Measurements from ENCODE around the gene DNAJA4. TPM values are rescaled to one million over a fixed set of nuclear protein-coding genes. Genes with fewer than 3 reads are reported as not detected.

The DNAJA4 gene
- total RNA-seq, 2 experiments from 2014 or later: 47.0 to 48.5 TPM

- ChIA-PET CTCF (no interaction called here), POLR2A (no interaction called here)
- H3K4me1 Mint-ChIP-seq (ENCODE audit: low read depth): no peaks in the 10 kb centered on the region
- Histone ChIP-seq H3K9me3 (ENCODE audit: control insufficient read depth in 1 of 2, insufficient read depth in 1 of 2, low read length in 2 of 2) (no peaks in the 10 kb centered on the region), H3K27ac (ENCODE audit: low read depth in 1 of 2, low read length in 2 of 2) (no peak overlapping the region), H3K4me1 (ENCODE audit: insufficient read depth, low read length) (peaks cover 7% of the 10 kb centered on the region), H3K36me3 (ENCODE audit: insufficient read depth, low read length) (no peaks in the 10 kb centered on the region), H3K4me3 (ENCODE audit: low read length) (no peak overlapping the region), H3K27me3 (ENCODE audit: control insufficient read depth in 1 of 2, insufficient read depth in 2 of 2, low read length in 2 of 2) (no peaks in the 10 kb centered on the region)
- no peaks in the 10 kb centered on the region for H3K27me3 Mint-ChIP-seq
- no peak for DNase-seq
- no peak overlapping the region for H3K4me3 Mint-ChIP-seq
- no peaks in the 10 kb centered on the region for H3K9me3 Mint-ChIP-seq
- ATAC-seq (ENCODE audit: poor library complexity): no peak
- TF ChIP-seq CTCF (IDR thresholded peaks at IDR 0.05): no peak
- intact Hi-C loops (cut with DNase I, micrococcal nuclease): no loop called here
- no peaks in the 10 kb centered on the region for H3K36me3 Mint-ChIP-seq (ENCODE audit: low read depth)
- H3K27ac Mint-ChIP-seq: no peak overlapping the region
Observed at GRCh38 chr15:78259232-78259631, 5.1 kb upstream of the DNAJA4 start.

GRCh38 chr15:78260489-78260888, 3.9 kb upstream of the DNAJA4 start:
- intact Hi-C loops (cut with DNase I, micrococcal nuclease): loop anchor here in 1 of 2 experiments (5.0 kb wide), 1 partner anchor 177 kb away; the partner anchor contains the start of gene IREB2
- no peaks in the 10 kb centered on the region for H3K27me3 ChIP-seq (ENCODE audit: control insufficient read depth in 1 of 2, insufficient read depth in 2 of 2, low read length in 2 of 2)
- no peaks in the 10 kb centered on the region for H3K36me3 Mint-ChIP-seq (ENCODE audit: low read depth)
- H3K4me1 Mint-ChIP-seq (ENCODE audit: low read depth): peaks cover 8% of the 10 kb centered on the region
- no peak for DNase-seq
- no peaks in the 10 kb centered on the region for H3K9me3 ChIP-seq (ENCODE audit: control insufficient read depth in 1 of 2, insufficient read depth in 1 of 2, low read length in 2 of 2)
- no peaks in the 10 kb centered on the region for H3K27me3 Mint-ChIP-seq
- H3K4me1 ChIP-seq (ENCODE audit: insufficient read depth, low read length): peaks cover 14% of the 10 kb centered on the region
- no peak overlapping the region for H3K4me3 Mint-ChIP-seq
- no peak overlapping the region for H3K27ac Mint-ChIP-seq
- no peak for TF ChIP-seq CTCF (IDR thresholded peaks at IDR 0.05)
- H3K36me3 ChIP-seq (ENCODE audit: insufficient read depth, low read length): no peaks in the 10 kb centered on the region
- no peak overlapping the region for H3K4me3 ChIP-seq (ENCODE audit: low read length)
- no peak overlapping the region for H3K27ac ChIP-seq (ENCODE audit: low read depth in 1 of 2, low read length in 2 of 2)
- ATAC-seq (ENCODE audit: poor library complexity): no peak
- POLR2A ChIA-PET: interaction anchor here (1.1 kb wide), 1 partner anchor 112 kb away, joined by 3 read pairs; no protein-coding TSS in a partner anchor
- H3K9me3 Mint-ChIP-seq: no peaks in the 10 kb centered on the region
- CTCF ChIA-PET: interaction anchor here (0.7 to 1.1 kb wide), 2 partner anchors 10 to 21 kb away, joined by 3 read pairs; no protein-coding TSS in a partner anchor

- Histone ChIP-seq H3K27ac (ENCODE audit: low read depth in 1 of 2, low read length in 2 of 2) (no peak overlapping the region), H3K9me3 (ENCODE audit: control insufficient read depth in 1 of 2, insufficient read depth in 1 of 2, low read length in 2 of 2) (no peaks in the 10 kb centered on the region), H3K4me3 (ENCODE audit: low read length) (no peak overlapping the region), H3K36me3 (ENCODE audit: insufficient read depth, low read length) (no peaks in the 10 kb centered on the region), H3K27me3 (ENCODE audit: control insufficient read depth in 1 of 2, insufficient read depth in 2 of 2, low read length in 2 of 2) (no peaks in the 10 kb centered on the region), H3K4me1 (ENCODE audit: insufficient read depth, low read length) (peaks cover 19% of the 10 kb centered on the region)
- Mint-ChIP-seq H3K27ac (no peak overlapping the region), H3K4me1 (ENCODE audit: low read depth) (peaks cover 14% of the 10 kb centered on the region), H3K27me3 (no peaks in the 10 kb centered on the region), H3K4me3 (peak overlapping the region; percentile 2), H3K36me3 (ENCODE audit: low read depth) (no peaks in the 10 kb centered on the region), H3K9me3 (no peaks in the 10 kb centered on the region)
- intact Hi-C loops (cut with DNase I, micrococcal nuclease): loop anchor here in 1 of 2 experiments (5.0 kb wide), 1 partner anchor 176 kb away; the partner anchor contains the start of gene IREB2
- DNase-seq: no peak
- POLR2A ChIA-PET: interaction anchor here (1.1 to 1.7 kb wide), 2 partner anchors 112 to 177 kb away, joined by 3 to 4 read pairs; partner anchors contain the start of gene IREB2
- no peak for ATAC-seq (ENCODE audit: poor library complexity)
- CTCF ChIA-PET: interaction anchor here (0.7 to 1.1 kb wide), 2 partner anchors 11 to 21 kb away, joined by 3 read pairs; no protein-coding TSS in a partner anchor
- TF ChIP-seq CTCF (IDR thresholded peaks at IDR 0.05): no peak
Observed at GRCh38 chr15:78261062-78261461, 3.3 kb upstream of the DNAJA4 start.
